Lung (tissue), 12 donors: Measurements from ENCODE around the gene CHAF1A. TPM values are rescaled to one million over a fixed set of nuclear protein-coding genes. Genes with fewer than 3 reads are reported as not detected.
A peak's percentile ranks its signal among the peaks of the same experiment; 100 is the strongest.

Experiments
- ATAC-seq: fragments of 200-7000 bp; cut with Tn5 transposase; one replicate; pipeline ENCODE4 v1.9.1; 2020; ENCODE audit warnings: moderate number of reproducible peaks; ENCODE audit not compliant: insufficient read depth, low FRiP score
- DNase-seq, 3 donors: peaks; one replicate each; pipeline ENCODE4 v3.0.0-alpha.2; 2013 to 2017
- H3K27ac ChIP-seq, 2 donors: one replicate each; pipeline ENCODE4 v1.5.1; 2013; ENCODE audit warnings: mild to moderate bottlenecking in 2 of 2, moderate library complexity in 2 of 2, control low read depth in 1 of 2, inconsistent platforms in 1 of 2, low read depth in 1 of 2, low read length in 1 of 2
- H3K27me3 ChIP-seq, 3 donors: one replicate each; pipeline ENCODE4 v1.5.1; 2013; ENCODE audit warnings: low read length in 2 of 3; ENCODE audit not compliant: control insufficient read depth in 3 of 3, insufficient read depth in 3 of 3
- H3K36me3 ChIP-seq, 4 donors: one replicate each; pipeline ENCODE4 v1.5.1; 2013; ENCODE audit warnings: low read length in 4 of 4, mild to moderate bottlenecking in 1 of 4, moderate library complexity in 1 of 4; ENCODE audit not compliant: control insufficient read depth in 4 of 4, insufficient read depth in 4 of 4
- H3K4me1 ChIP-seq, 5 donors: one replicate each; pipeline ENCODE4 v1.5.1; 2013; ENCODE audit warnings: low read length in 5 of 5, mild to moderate bottlenecking in 2 of 5, moderate library complexity in 1 of 5; ENCODE audit not compliant: control insufficient read depth in 5 of 5, insufficient read depth in 5 of 5
- H3K4me3 ChIP-seq: one replicate; pipeline ENCODE4 v1.5.1; 2013; ENCODE audit warnings: mild to moderate bottlenecking, control low read depth, moderate library complexity
- H3K9ac ChIP-seq, 2 donors: one replicate each; pipeline ENCODE4 v1.5.1; 2013; ENCODE audit warnings: low read length in 2 of 2, control low read depth in 1 of 2; ENCODE audit not compliant: insufficient read depth in 1 of 2
- H3K9me3 ChIP-seq, 4 donors: one replicate each; pipeline ENCODE4 v1.5.1; 2013; ENCODE audit warnings: low read length in 3 of 4, mild to moderate bottlenecking in 1 of 4, moderate library complexity in 1 of 4; ENCODE audit not compliant: control insufficient read depth in 4 of 4, insufficient read depth in 3 of 4
- CTCF ChIP-seq: IDR thresholded peaks from 2 replicates; pipeline ENCODE4 v1.5.1; 2012; ENCODE audit warnings: mild to moderate bottlenecking; ENCODE audit errors: control extremely low read depth, extremely low read depth
- WGBS, 2 donors: extraction: QIAGEN DNeasy Blood & Tissue Kit; methylation state at CpG; one replicate each; pipeline ENCODE4 v1.1.7; 2013; 5-methylcytosine and 5-hydroxymethylcytosine counted together
- polyA plus RNA-seq, 2 donors: library from polyadenylated mRNA; stranded (reverse); fragments of 200-250 nt; gene quantifications; one replicate each; pipeline ENCODE4 v1.2.1, GENCODE V29; 2013
- total RNA-seq, 2 donors: library from RNA; depleted of rRNA in 1 of 2; stranded (reverse); fragments of >200 nt in 1 of 2; gene quantifications; one replicate each; pipeline ENCODE4 v1.2.1, GENCODE V29; 2014 to 2021
- donor health status: control.
- donor health status: control.
- donor health status: Bipolar disorder and iron deficiency.
- donor health status: healthy.
- donor health status: DM: yes; HTN: yes; CAD: no.

Gene CHAF1A
- total and polyA plus RNA-seq, 4 donors, result 6.8 to 16.7 (median 8.7) TPM

- Histone ChIP-seq H3K36me3 (peaks cover 2 to 18% (median 7%) of the 10 kb centered on the region in 4 donors), H3K9ac (no peak overlapping the region), H3K27me3 (no peaks in the 10 kb centered on the region), H3K9me3 (peaks cover 0 to 2% (median 0%) of the 10 kb centered on the region in 4 donors), H3K27ac (no peak overlapping the region), H3K4me3 (no peak overlapping the region), H3K4me1 (peaks cover 0 to 31% (median 13%) of the 10 kb centered on the region in 5 donors)
- TF ChIP-seq CTCF, result no peak
- WGBS, 2 donors, result 93 to 94% methylated on average over 20 of the region's 20 CpGs
- ATAC-seq (no peak), DNase-seq (no peak)
These were observed 26.0 kb downstream of the CHAF1A start for GRCh38 chr19:4428326-4428975.

- TF ChIP-seq CTCF, result no peak
- DNase-seq (peak in 2 of 3 donors; percentile 47 to 61), ATAC-seq (no peak)
- Histone ChIP-seq H3K36me3 (peaks cover 2 to 18% (median 9%) of the 10 kb centered on the region in 4 donors), H3K27ac (no peak overlapping the region), H3K27me3 (no peaks in the 10 kb centered on the region), H3K4me3 (no peak overlapping the region), H3K9me3 (peaks cover 0 to 2% (median 0%) of the 10 kb centered on the region in 4 donors), H3K4me1 (peaks cover 0 to 31% (median 13%) of the 10 kb centered on the region in 5 donors), H3K9ac (no peak overlapping the region)
- 80 to 87% methylated on average over 16 of the region's 16 CpGs for WGBS, 2 donors
These were observed 26.8 kb downstream of the CHAF1A start for GRCh38 chr19:4429256-4429655.

GRCh38 chr19:4429771-4430171, 27.3 kb downstream of the CHAF1A start:
- DNase-seq (peak; percentile 89 to 96 (median 92)), ATAC-seq (no peak)
- WGBS, 2 donors, result 79 to 92% methylated on average over 12 of the region's 12 CpGs
- Histone ChIP-seq H3K27me3 (no peaks in the 10 kb centered on the region), H3K9me3 (peaks cover 0 to 2% (median 0%) of the 10 kb centered on the region in 4 donors), H3K4me1 (peaks cover 0 to 31% (median 13%) of the 10 kb centered on the region in 5 donors), H3K4me3 (no peak overlapping the region), H3K9ac (peak overlapping the region in 1 of 2 donors; percentile 49), H3K27ac (no peak overlapping the region), H3K36me3 (peaks cover 2 to 19% (median 9%) of the 10 kb centered on the region in 4 donors)
- no peak for TF ChIP-seq CTCF
